ENCODE results near the gene RASA3.

The RASA3 gene

GRCh38 chr13:114068656-114069318 is 63.6 kb downstream of the RASA3 start:
- no peak overlapping the region for H3K4me3 ChIP-seq
- DNase-seq (ENCODE audit: low spot score) = no peak
- TF ChIP-seq CTCF (IDR thresholded peaks at IDR 0.05) = no peak

GRCh38 chr13:114067886-114068651 is 64.4 kb downstream of the RASA3 start:
- Histone ChIP-seq H3K4me3 (peak overlapping the region; percentile 1), H3K27ac (peak overlapping the region; percentile 93 to 98)
- DNase-seq (ENCODE audit: low spot score) = no peak
- TF ChIP-seq CTCF (IDR thresholded peaks at IDR 0.05) = no peak

More at GRCh38 chr13:114068656-114069318, 63.6 kb downstream of the RASA3 start:
- H3K27ac ChIP-seq = peak overlapping the region; percentile 93 to 98

GRCh38 chr13:114067381-114067885 is 65.0 kb downstream of the RASA3 start:
- no peak for DNase-seq (ENCODE audit: low spot score)
- Histone ChIP-seq H3K4me3 (no peak overlapping the region), H3K27ac (peak overlapping the region; percentile 93 to 98)
- TF ChIP-seq CTCF (IDR thresholded peaks at IDR 0.05) = no peak

GRCh38 chr13:114066956-114067355 is 65.5 kb downstream of the RASA3 start:
- Histone ChIP-seq H3K4me3 (peak overlapping the region; percentile 28), H3K27ac (peak overlapping the region; percentile 93 to 98)
- no peak for DNase-seq (ENCODE audit: low spot score)
- TF ChIP-seq CTCF (IDR thresholded peaks at IDR 0.05) = no peak

GRCh38 chr13:114065926-114066774 is 66.3 kb downstream of the RASA3 start:
- DNase-seq (ENCODE audit: low spot score) = no peak
- H3K27ac ChIP-seq = peak overlapping the region; percentile 93 to 98
- peak overlapping the region; percentile 71 for H3K4me3 ChIP-seq
- TF ChIP-seq CTCF (IDR thresholded peaks at IDR 0.05) = no peak

GRCh38 chr13:114065141-114065925 is 67.1 kb downstream of the RASA3 start:
- Histone ChIP-seq H3K4me3 (peak overlapping the region; percentile 71), H3K27ac (peak overlapping the region; percentile 93 to 98)
- DNase-seq (ENCODE audit: low spot score) = peak; percentile 95
- no peak for TF ChIP-seq CTCF (IDR thresholded peaks at IDR 0.05)
